ENCODE results near the gene NUSAP1. TPM values are rescaled to one million over a fixed set of nuclear protein-coding genes. Genes with fewer than 3 reads are reported as not detected.
"Not testable (repeated sequence)": the region's sequence is repeated elsewhere in the genome, so short reads cannot be mapped to it uniquely, and the experiment has no call there.

Gene NUSAP1
- total RNA-seq, 1 experiment from 2014 or later, result 190 TPM

DNA sequence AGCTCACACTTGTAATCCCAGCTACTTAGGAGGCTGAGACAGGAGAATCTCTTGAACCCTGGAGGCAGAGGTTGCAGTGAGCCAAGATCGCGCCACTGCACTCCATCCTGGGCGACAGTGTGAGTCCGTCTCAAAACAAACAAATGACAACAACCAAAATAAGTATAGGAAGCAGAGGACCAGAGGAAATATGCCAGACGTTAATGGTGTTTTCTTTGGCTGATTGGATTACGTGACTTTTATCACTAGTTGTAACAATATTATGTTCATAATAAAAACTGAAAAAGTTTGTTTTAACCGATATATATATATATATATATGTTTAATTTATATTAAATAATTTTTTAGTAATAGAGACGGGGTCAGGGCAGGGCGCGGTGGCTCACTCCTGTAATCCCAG, 21.7 kb downstream of the NUSAP1 start:
- H3F3A ChIP-seq (ENCODE audit: insufficient read depth, low read depth), result no peaks in the 10 kb centered on the region; the same call in 1 of the 2 replicates
- no peak overlapping the region for H3K4me3 ChIP-seq
- ChIA-PET POLR2A (ENCODE audit: unreplicated experiment) (no interaction called here), CTCF (no interaction called here)
- no peak overlapping the region for H3K27ac ChIP-seq
- H3K4me2 ChIP-seq, result no peak overlapping the region
- no peaks in the 10 kb centered on the region for H3K9me3 ChIP-seq (ENCODE audit: insufficient read depth, low read depth)
- H3K9me2 ChIP-seq (ENCODE audit: insufficient read depth), result no peaks in the 10 kb centered on the region
- no peak for TF ChIP-seq EZH2 (IDR thresholded peaks at IDR 0.05; ENCODE audit: low read depth)
- TF ChIP-seq, protein P1, sequence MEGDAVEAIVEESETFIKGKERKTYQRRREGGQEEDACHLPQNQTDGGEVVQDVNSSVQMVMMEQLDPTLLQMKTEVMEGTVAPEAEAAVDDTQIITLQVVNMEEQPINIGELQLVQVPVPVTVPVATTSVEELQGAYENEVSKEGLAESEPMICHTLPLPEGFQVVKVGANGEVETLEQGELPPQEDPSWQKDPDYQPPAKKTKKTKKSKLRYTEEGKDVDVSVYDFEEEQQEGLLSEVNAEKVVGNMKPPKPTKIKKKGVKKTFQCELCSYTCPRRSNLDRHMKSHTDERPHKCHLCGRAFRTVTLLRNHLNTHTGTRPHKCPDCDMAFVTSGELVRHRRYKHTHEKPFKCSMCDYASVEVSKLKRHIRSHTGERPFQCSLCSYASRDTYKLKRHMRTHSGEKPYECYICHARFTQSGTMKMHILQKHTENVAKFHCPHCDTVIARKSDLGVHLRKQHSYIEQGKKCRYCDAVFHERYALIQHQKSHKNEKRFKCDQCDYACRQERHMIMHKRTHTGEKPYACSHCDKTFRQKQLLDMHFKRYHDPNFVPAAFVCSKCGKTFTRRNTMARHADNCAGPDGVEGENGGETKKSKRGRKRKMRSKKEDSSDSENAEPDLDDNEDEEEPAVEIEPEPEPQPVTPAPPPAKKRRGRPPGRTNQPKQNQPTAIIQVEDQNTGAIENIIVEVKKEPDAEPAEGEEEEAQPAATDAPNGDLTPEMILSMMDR (conservative IDR thresholded peaks at IDR 0.05), result no peak
- H3K4me1 ChIP-seq (replicated peaks; ENCODE audit: insufficient read depth), result no peaks in the 10 kb centered on the region
- no peaks in the 10 kb centered on the region for H4K20me1 ChIP-seq (ENCODE audit: insufficient read depth)
- no peak for DNase-seq
- no TSS peak for BruUV-seq (replicated peaks)
- no peaks in the 10 kb centered on the region for H3K79me2 ChIP-seq (ENCODE audit: low read depth)
- H2AFZ ChIP-seq, result no peak overlapping the region
- H3K36me3 ChIP-seq (ENCODE audit: low read depth), result 0 out of 2 replicates have a peak, but pooled peaks cover 3% of the 10 kb centered on the region
- intact Hi-C loops (cut with micrococcal nuclease; ENCODE audit: unreplicated experiment), result no loop called here
- no peaks in the 10 kb centered on the region for H3K27me3 ChIP-seq (ENCODE audit: insufficient read depth, low read depth)

GRCh38 chr15:41367418-41367817, 34.7 kb downstream of the NUSAP1 start:
- no peak overlapping the region for H3K27ac ChIP-seq
- ChIA-PET CTCF (no interaction called here), POLR2A (ENCODE audit: unreplicated experiment) (no interaction called here)
- H3K4me1 ChIP-seq (replicated peaks; ENCODE audit: insufficient read depth), result no peaks in the 10 kb centered on the region
- H3K27me3 ChIP-seq (ENCODE audit: insufficient read depth, low read depth), result no peaks in the 10 kb centered on the region
- intact Hi-C loops (cut with micrococcal nuclease; ENCODE audit: unreplicated experiment), result no loop called here
- H3K4me3 ChIP-seq, result no peak overlapping the region
- H3K36me3 ChIP-seq (ENCODE audit: low read depth), result 0 out of 2 replicates have a peak, but pooled peaks cover 4% of the 10 kb centered on the region
- no peak overlapping the region for H2AFZ ChIP-seq
- H3K9me3 ChIP-seq (ENCODE audit: insufficient read depth, low read depth), result no peaks in the 10 kb centered on the region
- no peaks in the 10 kb centered on the region for H3K79me2 ChIP-seq (ENCODE audit: low read depth)
- H3F3A ChIP-seq (ENCODE audit: insufficient read depth, low read depth), result peaks cover under 1% of the 10 kb centered on the region; the same call in 1 of the 2 replicates
- no peak for TF ChIP-seq EZH2 (IDR thresholded peaks at IDR 0.05; ENCODE audit: low read depth)
- TF ChIP-seq, protein P1 (conservative IDR thresholded peaks at IDR 0.05), result no peak
- no peaks in the 10 kb centered on the region for H3K9me2 ChIP-seq (ENCODE audit: insufficient read depth)
- BruUV-seq (replicated peaks), result no TSS peak
- no peaks in the 10 kb centered on the region for H4K20me1 ChIP-seq (ENCODE audit: insufficient read depth)
- no peak overlapping the region for H3K4me2 ChIP-seq
- no peak for DNase-seq

DNA sequence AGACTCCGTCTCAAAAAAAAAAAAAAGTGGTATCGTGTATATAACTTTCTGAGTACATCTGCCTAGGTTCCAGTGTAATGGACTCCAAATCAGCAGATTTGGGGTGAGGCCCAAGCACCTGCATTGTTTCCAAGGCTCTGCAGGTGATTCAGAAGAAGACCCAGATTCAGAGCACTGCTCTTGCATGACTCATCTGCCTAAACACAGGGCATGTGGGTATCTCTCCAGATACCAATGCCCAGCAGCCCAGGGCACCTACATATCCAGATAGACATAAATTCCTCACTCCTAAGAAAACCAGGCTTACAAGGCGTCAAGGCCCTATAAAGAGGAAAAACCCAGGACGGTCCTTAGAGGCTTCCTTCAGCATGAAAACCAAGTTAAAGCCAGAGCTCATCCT, 45.3 kb downstream of the NUSAP1 start:
- ChIA-PET CTCF (no interaction called here), POLR2A (ENCODE audit: unreplicated experiment) (no interaction called here)
- intact Hi-C loops (cut with micrococcal nuclease; ENCODE audit: unreplicated experiment), result no loop called here
- peaks cover 4% of the 10 kb centered on the region; the same call in 1 of the 2 replicates for H3F3A ChIP-seq (ENCODE audit: insufficient read depth, low read depth)
- DNase-seq, result no peak
- no TSS peak for BruUV-seq (replicated peaks)
- TF ChIP-seq EZH2 (IDR thresholded peaks at IDR 0.05; ENCODE audit: low read depth), result no peak
- TF ChIP-seq, protein P1 (conservative IDR thresholded peaks at IDR 0.05), result no peak
- no peaks in the 10 kb centered on the region for H4K20me1 ChIP-seq (ENCODE audit: insufficient read depth)
- H3K4me2 ChIP-seq, result no peak overlapping the region
- no peak overlapping the region for H3K27ac ChIP-seq
- no peaks in the 10 kb centered on the region for H3K79me2 ChIP-seq (ENCODE audit: low read depth)
- H3K27me3 ChIP-seq (ENCODE audit: insufficient read depth, low read depth), result no peaks in the 10 kb centered on the region
- H3K4me3 ChIP-seq, result no peak overlapping the region
- no peak overlapping the region for H2AFZ ChIP-seq
- no peaks in the 10 kb centered on the region for H3K9me3 ChIP-seq (ENCODE audit: insufficient read depth, low read depth)
- no peaks in the 10 kb centered on the region for H3K4me1 ChIP-seq (replicated peaks; ENCODE audit: insufficient read depth)
- H3K9me2 ChIP-seq (ENCODE audit: insufficient read depth), result no peaks in the 10 kb centered on the region
- 0 out of 2 replicates have a peak, but pooled peaks cover 6% of the 10 kb centered on the region for H3K36me3 ChIP-seq (ENCODE audit: low read depth)

DNA sequence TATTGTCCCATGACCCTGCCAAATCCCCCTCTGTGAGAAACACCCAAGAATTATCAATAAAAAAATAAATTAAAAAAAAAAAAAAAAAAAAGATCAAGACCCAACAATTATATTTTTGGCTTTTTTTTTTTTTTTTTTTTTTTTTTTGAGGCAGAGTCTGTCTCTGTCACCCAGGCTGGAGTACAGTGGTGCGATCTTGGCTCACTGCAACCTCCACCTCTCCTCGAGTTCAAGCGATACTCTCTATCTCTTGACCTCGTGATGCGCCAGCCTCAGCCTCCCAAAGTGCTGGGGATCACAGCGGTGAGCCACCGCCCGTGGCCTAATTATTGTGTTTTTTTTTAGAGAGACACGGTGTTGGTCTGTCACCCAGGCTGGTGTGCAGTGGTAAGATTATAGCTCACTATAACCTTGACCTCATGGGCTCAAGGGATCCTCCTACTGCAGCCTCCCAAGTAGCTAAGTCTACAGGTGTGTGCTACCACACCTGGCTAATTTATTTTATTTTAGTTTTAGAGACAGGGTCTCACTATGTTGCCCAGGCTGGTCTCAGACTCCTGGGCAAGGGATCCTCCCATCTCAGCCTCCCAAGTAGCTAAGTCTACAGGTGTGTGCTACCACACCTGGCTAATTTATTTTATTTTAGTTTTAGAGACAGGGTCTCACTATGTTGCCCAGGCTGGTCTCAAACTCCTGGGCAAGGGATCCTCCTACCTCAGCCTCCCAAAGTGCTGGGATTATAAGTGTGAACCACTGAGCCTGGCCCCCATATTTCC, 51.5 kb downstream of the NUSAP1 start:
- H3F3A ChIP-seq (ENCODE audit: insufficient read depth, low read depth); H3K36me3 ChIP-seq (ENCODE audit: low read depth); DNase-seq; H3K79me2 ChIP-seq (ENCODE audit: low read depth); H3K4me3 ChIP-seq; H3K27ac ChIP-seq; BruUV-seq (replicated peaks); POLR2A ChIA-PET (ENCODE audit: unreplicated experiment); intact Hi-C loops (cut with micrococcal nuclease; ENCODE audit: unreplicated experiment); H3K4me1 ChIP-seq (replicated peaks; ENCODE audit: insufficient read depth); H2AFZ ChIP-seq; H3K9me3 ChIP-seq (ENCODE audit: insufficient read depth, low read depth); H3K9me2 ChIP-seq (ENCODE audit: insufficient read depth); CTCF ChIA-PET; H3K4me2 ChIP-seq; H4K20me1 ChIP-seq (ENCODE audit: insufficient read depth); H3K27me3 ChIP-seq (ENCODE audit: insufficient read depth, low read depth): not testable (repeated sequence)

All from PC-9 (cell line).